ENCODE data around the gene SSNA1. TPM values are rescaled to one million over a fixed set of nuclear protein-coding genes. Genes with fewer than 3 reads are reported as not detected.

SSNA1 gene
- total and polyA plus RNA-seq, 9 of the 15 experiments (the other 6 are each of a cell fraction or from before 2014, with no cell fraction given), result 1.9 to 130 (median 57.1) TPM

- TF ChIP-seq, protein P1, sequence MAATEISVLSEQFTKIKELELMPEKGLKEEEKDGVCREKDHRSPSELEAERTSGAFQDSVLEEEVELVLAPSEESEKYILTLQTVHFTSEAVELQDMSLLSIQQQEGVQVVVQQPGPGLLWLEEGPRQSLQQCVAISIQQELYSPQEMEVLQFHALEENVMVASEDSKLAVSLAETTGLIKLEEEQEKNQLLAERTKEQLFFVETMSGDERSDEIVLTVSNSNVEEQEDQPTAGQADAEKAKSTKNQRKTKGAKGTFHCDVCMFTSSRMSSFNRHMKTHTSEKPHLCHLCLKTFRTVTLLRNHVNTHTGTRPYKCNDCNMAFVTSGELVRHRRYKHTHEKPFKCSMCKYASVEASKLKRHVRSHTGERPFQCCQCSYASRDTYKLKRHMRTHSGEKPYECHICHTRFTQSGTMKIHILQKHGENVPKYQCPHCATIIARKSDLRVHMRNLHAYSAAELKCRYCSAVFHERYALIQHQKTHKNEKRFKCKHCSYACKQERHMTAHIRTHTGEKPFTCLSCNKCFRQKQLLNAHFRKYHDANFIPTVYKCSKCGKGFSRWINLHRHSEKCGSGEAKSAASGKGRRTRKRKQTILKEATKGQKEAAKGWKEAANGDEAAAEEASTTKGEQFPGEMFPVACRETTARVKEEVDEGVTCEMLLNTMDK (IDR thresholded peaks at IDR 0.05; ENCODE audit: borderline replicate concordance, insufficient read depth, low read depth, low read length, poor library complexity, severe bottlenecking), result no peak
- TF ChIP-seq SRSF7 (optimal IDR thresholded peaks at IDR 0.05; ENCODE audit: low read depth, low read length) (no peak), ZC3H4 (CRISPR knock-in tag; IDR thresholded peaks at IDR 0.05; ENCODE audit: borderline replicate concordance) (no peak), XRCC3 (IDR thresholded peaks at IDR 0.05) (no peak), ELF4 (CRISPR knock-in tag; IDR thresholded peaks at IDR 0.05) (no peak), ZNF347 (CRISPR knock-in tag; IDR thresholded peaks at IDR 0.05; ENCODE audit: low read depth) (no peak), CCNT2 (IDR thresholded peaks at IDR 0.05; ENCODE audit: borderline replicate concordance, extremely low read depth, insufficient read length, low read depth, low read length) (no peak), ZNF77 (CRISPR knock-in tag; IDR thresholded peaks at IDR 0.05) (no peak), MTF1 (CRISPR knock-in tag; IDR thresholded peaks at IDR 0.05; ENCODE audit: borderline replicate concordance) (no peak), ZNF561 (CRISPR knock-in tag; conservative IDR thresholded peaks at IDR 0.05) (no peak), GTF2F1 (IDR thresholded peaks at IDR 0.05; ENCODE audit: low read depth, low read length) (0 out of 2 replicates have a peak, but pooled peaks have one; percentile 46), RBFOX2 (IDR thresholded peaks at IDR 0.05; ENCODE audit: low read depth, low read length) (peak; percentile 84), TCF7L2 (IDR thresholded peaks at IDR 0.05; ENCODE audit: low read depth, low read length) (no peak), DPF2 (IDR thresholded peaks at IDR 0.05) (no peak), SMAD2 (IDR thresholded peaks at IDR 0.05; ENCODE audit: low read depth, low read length) (no peak)
- TF ChIP-seq, protein P2, sequence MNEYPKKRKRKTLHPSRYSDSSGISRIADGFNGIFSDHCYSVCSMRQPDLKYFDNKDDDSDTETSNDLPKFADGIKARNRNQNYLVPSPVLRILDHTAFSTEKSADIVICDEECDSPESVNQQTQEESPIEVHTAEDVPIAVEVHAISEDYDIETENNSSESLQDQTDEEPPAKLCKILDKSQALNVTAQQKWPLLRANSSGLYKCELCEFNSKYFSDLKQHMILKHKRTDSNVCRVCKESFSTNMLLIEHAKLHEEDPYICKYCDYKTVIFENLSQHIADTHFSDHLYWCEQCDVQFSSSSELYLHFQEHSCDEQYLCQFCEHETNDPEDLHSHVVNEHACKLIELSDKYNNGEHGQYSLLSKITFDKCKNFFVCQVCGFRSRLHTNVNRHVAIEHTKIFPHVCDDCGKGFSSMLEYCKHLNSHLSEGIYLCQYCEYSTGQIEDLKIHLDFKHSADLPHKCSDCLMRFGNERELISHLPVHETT (CRISPR knock-in tag; conservative IDR thresholded peaks at IDR 0.05 in 1 of 2, IDR thresholded peaks at IDR 0.05 in 1 of 2), result peak in 1 of 2 experiments; percentile 85; a peak in 2 of 4 replicates
- TF ChIP-seq, protein P3, sequence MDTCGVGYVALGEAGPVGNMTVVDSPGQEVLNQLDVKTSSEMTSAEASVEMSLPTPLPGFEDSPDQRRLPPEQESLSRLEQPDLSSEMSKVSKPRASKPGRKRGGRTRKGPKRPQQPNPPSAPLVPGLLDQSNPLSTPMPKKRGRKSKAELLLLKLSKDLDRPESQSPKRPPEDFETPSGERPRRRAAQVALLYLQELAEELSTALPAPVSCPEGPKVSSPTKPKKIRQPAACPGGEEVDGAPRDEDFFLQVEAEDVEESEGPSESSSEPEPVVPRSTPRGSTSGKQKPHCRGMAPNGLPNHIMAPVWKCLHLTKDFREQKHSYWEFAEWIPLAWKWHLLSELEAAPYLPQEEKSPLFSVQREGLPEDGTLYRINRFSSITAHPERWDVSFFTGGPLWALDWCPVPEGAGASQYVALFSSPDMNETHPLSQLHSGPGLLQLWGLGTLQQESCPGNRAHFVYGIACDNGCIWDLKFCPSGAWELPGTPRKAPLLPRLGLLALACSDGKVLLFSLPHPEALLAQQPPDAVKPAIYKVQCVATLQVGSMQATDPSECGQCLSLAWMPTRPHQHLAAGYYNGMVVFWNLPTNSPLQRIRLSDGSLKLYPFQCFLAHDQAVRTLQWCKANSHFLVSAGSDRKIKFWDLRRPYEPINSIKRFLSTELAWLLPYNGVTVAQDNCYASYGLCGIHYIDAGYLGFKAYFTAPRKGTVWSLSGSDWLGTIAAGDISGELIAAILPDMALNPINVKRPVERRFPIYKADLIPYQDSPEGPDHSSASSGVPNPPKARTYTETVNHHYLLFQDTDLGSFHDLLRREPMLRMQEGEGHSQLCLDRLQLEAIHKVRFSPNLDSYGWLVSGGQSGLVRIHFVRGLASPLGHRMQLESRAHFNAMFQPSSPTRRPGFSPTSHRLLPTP (IDR thresholded peaks at IDR 0.05; ENCODE audit: borderline replicate concordance, extremely low read depth, insufficient read length), result no peak
- TF ChIP-seq, protein P4, sequence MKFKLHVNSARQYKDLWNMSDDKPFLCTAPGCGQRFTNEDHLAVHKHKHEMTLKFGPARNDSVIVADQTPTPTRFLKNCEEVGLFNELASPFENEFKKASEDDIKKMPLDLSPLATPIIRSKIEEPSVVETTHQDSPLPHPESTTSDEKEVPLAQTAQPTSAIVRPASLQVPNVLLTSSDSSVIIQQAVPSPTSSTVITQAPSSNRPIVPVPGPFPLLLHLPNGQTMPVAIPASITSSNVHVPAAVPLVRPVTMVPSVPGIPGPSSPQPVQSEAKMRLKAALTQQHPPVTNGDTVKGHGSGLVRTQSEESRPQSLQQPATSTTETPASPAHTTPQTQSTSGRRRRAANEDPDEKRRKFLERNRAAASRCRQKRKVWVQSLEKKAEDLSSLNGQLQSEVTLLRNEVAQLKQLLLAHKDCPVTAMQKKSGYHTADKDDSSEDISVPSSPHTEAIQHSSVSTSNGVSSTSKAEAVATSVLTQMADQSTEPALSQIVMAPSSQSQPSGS (CRISPR knock-in tag; IDR thresholded peaks at IDR 0.05), result no peak
These were observed 34.8 kb downstream of the SSNA1 start (continued) for GRCh38 chr9:137223078-137223970.
